ENCODE data around the gene SEMA4G.

SEMA4G gene

GRCh38 chr10:100968863-100969186, 479 bp upstream of the SEMA4G start:
- Histone ChIP-seq H3F3A (ENCODE audit: insufficient read depth) (0 out of 2 replicates have a peak, but pooled peaks cover 3% of the 10 kb centered on the region), H2AFZ (ENCODE audit: low read depth, low read length, severe bottlenecking) (peak overlapping the region; percentile 47), H3K4me2 (ENCODE audit: low read depth, low read length, poor library complexity, severe bottlenecking) (peak overlapping the region; percentile 42), H3K9me3 (ENCODE audit: insufficient read depth, low read length) (no peaks in the 10 kb centered on the region), H3K9me2 (replicated peaks; ENCODE audit: insufficient read depth, low read length) (no peaks in the 10 kb centered on the region), H3K27ac (ENCODE audit: low read depth, low read length) (no peak overlapping the region), H3K9ac (ENCODE audit: low read length) (no peak overlapping the region; the same call in 1 of the 2 replicates), H4K20me1 (ENCODE audit: low read depth, low read length) (no peaks in the 10 kb centered on the region), H3K4me3 (ENCODE audit: insufficient read depth, low read length, poor library complexity, severe bottlenecking) (peak overlapping the region; percentile 23), H3K27me3 (ENCODE audit: low read length) (no peaks in the 10 kb centered on the region), H3K79me2 (ENCODE audit: insufficient read depth, low read length) (no peaks in the 10 kb centered on the region), H3K36me3 (ENCODE audit: low read length) (no peaks in the 10 kb centered on the region)
- TF ChIP-seq EZH2phosphoT487 (conservative IDR thresholded peaks at IDR 0.05; ENCODE audit: low read length) (no peak), CTCF (IDR thresholded peaks at IDR 0.05; ENCODE audit: insufficient read depth, low read length, poor library complexity, severe bottlenecking) (no peak)

- H3K9ac ChIP-seq (ENCODE audit: low read length), result no peak overlapping the region
- no peaks in the 10 kb centered on the region for H3K9me2 ChIP-seq (replicated peaks; ENCODE audit: insufficient read depth, low read length)
- no peaks in the 10 kb centered on the region for H3K79me2 ChIP-seq (ENCODE audit: insufficient read depth, low read length)
- H3K9me3 ChIP-seq (ENCODE audit: insufficient read depth, low read length), result no peaks in the 10 kb centered on the region
- TF ChIP-seq CTCF (IDR thresholded peaks at IDR 0.05; ENCODE audit: insufficient read depth, low read length, poor library complexity, severe bottlenecking), result no peak
- H3K4me2 ChIP-seq (ENCODE audit: low read depth, low read length, poor library complexity, severe bottlenecking), result no peak overlapping the region
- no peaks in the 10 kb centered on the region for H3K36me3 ChIP-seq (ENCODE audit: low read length)
- no peak overlapping the region for H2AFZ ChIP-seq (ENCODE audit: low read depth, low read length, severe bottlenecking)
- H3K4me3 ChIP-seq (ENCODE audit: insufficient read depth, low read length, poor library complexity, severe bottlenecking), result no peak overlapping the region
- H3K27me3 ChIP-seq (ENCODE audit: low read length), result no peaks in the 10 kb centered on the region
- no peak overlapping the region for H3K27ac ChIP-seq (ENCODE audit: low read depth, low read length)
- no peaks in the 10 kb centered on the region for H4K20me1 ChIP-seq (ENCODE audit: low read depth, low read length)
- H3F3A ChIP-seq (ENCODE audit: insufficient read depth), result 0 out of 2 replicates have a peak, but pooled peaks cover 3% of the 10 kb centered on the region
Measured at GRCh38 chr10:100970076-100970913, 991 bp downstream of the SEMA4G start.

GRCh38 chr10:100970914-100971811, 1.9 kb downstream of the SEMA4G start:
- no peak overlapping the region for H3K9ac ChIP-seq (ENCODE audit: low read length)
- H3K36me3 ChIP-seq (ENCODE audit: low read length), result no peaks in the 10 kb centered on the region
- H3K4me2 ChIP-seq (ENCODE audit: low read depth, low read length, poor library complexity, severe bottlenecking), result no peak overlapping the region
- no peak overlapping the region for H3K4me3 ChIP-seq (ENCODE audit: insufficient read depth, low read length, poor library complexity, severe bottlenecking)
- no peaks in the 10 kb centered on the region for H4K20me1 ChIP-seq (ENCODE audit: low read depth, low read length)
- H3K9me2 ChIP-seq (replicated peaks; ENCODE audit: insufficient read depth, low read length), result no peaks in the 10 kb centered on the region
- 0 out of 2 replicates have a peak, but pooled peaks cover 3% of the 10 kb centered on the region for H3F3A ChIP-seq (ENCODE audit: insufficient read depth)
- no peaks in the 10 kb centered on the region for H3K27me3 ChIP-seq (ENCODE audit: low read length)
- no peaks in the 10 kb centered on the region for H3K9me3 ChIP-seq (ENCODE audit: insufficient read depth, low read length)
- H3K79me2 ChIP-seq (ENCODE audit: insufficient read depth, low read length), result no peaks in the 10 kb centered on the region
- TF ChIP-seq CTCF (IDR thresholded peaks at IDR 0.05; ENCODE audit: insufficient read depth, low read length, poor library complexity, severe bottlenecking) (no peak), EZH2phosphoT487 (conservative IDR thresholded peaks at IDR 0.05; ENCODE audit: low read length) (no peak)
- H2AFZ ChIP-seq (ENCODE audit: low read depth, low read length, severe bottlenecking), result no peak overlapping the region
- H3K27ac ChIP-seq (ENCODE audit: low read depth, low read length), result no peak overlapping the region
